OCI-LY3 (cell line): Measurements from ENCODE around the gene MAP3K3.

Source experiments
- H2AFZ ChIP-seq: fragments of 200-600, 300-600 bp; shearing (Covaris generic); 2 replicates; pipeline ENCODE4 v1.6.0; 2014; ENCODE audit warnings: antibody characterized with exemption, low read depth, low read length
- H3K27ac ChIP-seq: fragments of 200-600, 300-600 bp; sonication (generic); 2 replicates; pipeline ENCODE4 v1.5.1; 2014; ENCODE audit warnings: mild to moderate bottlenecking, low read length, moderate library complexity, mixed read lengths
- H3K27me3 ChIP-seq: fragments of 200-600, 300-600 bp; sonication (generic); 2 replicates; pipeline ENCODE4 v1.6.1; 2014; ENCODE audit warnings: low read depth, low read length, mixed read lengths
- H3K36me3 ChIP-seq: fragments of 200-600, 300-600 bp; sonication (generic); replicated peaks from 2 replicates; pipeline ENCODE3; 2014; ENCODE audit warnings: low read depth, low read length, mixed read lengths
- H3K4me1 ChIP-seq: fragments of 300-600, 200-600 bp; sonication (generic); 2 replicates; pipeline ENCODE4 v1.6.1; 2014; ENCODE audit warnings: low read length, mixed read lengths
- H3K4me2 ChIP-seq: fragments of 200-600, 300-600 bp; sonication (generic); 2 replicates; pipeline ENCODE4 v1.6.1; 2014; ENCODE audit warnings: low read length, mixed read lengths
- H3K4me3 ChIP-seq: fragments of 300-600, 200-600 bp; sonication (generic); 2 replicates; pipeline ENCODE4 v1.5.1; 2014; ENCODE audit warnings: antibody characterized with exemption, mild to moderate bottlenecking, low read length, moderate library complexity
- H3K79me2 ChIP-seq: fragments of 300-600, 200-600 bp; shearing (Covaris generic); 2 replicates; pipeline ENCODE4 v1.6.1; 2014; ENCODE audit warnings: mild to moderate bottlenecking, low read length, mixed read lengths
- H3K9ac ChIP-seq: fragments of 300-600, 200-600 bp; shearing (Covaris generic); 2 replicates; pipeline ENCODE4 v1.6.0; 2014; ENCODE audit warnings: mild to moderate bottlenecking, low read length, moderate library complexity
- H3K9me3 ChIP-seq: fragments of 200-600, 300-600 bp; shearing (Covaris generic); 2 replicates; pipeline ENCODE4 v1.6.1; 2014; ENCODE audit warnings: low read length, mixed read lengths; ENCODE audit not compliant: insufficient read depth
- H4K20me1 ChIP-seq: fragments of 200-600, 300-600 bp; sonication (generic); 2 replicates; pipeline ENCODE4 v1.6.1; 2016; ENCODE audit warnings: low read length, mixed read lengths; ENCODE audit not compliant: insufficient read depth
- EZH2phosphoT487 ChIP-seq: fragments of 200-600 bp; shearing (Covaris generic); IDR thresholded peaks from 2 replicates; pipeline ENCODE4 v1.6.1; 2018; ENCODE audit warnings: antibody characterized with exemption, mixed run types, low read depth
- TF ChIP-seq, protein P1 (sequence below): fragments of 200-600, 300-600 bp; sonication (generic); IDR thresholded peaks from 2 replicates; pipeline ENCODE4 v1.5.1; 2014; ENCODE audit warnings: antibody characterized with exemption, low read length, low read depth

MAP3K3 gene

GRCh38 chr17:63646488-63646806, 24.2 kb downstream of the MAP3K3 start:
- Histone ChIP-seq H3K27ac (peak overlapping the region; percentile 6; the same call in 1 of the 2 replicates), H3K79me2 (no peaks in the 10 kb centered on the region), H2AFZ (no peak overlapping the region), H3K4me1 (peaks cover 30% of the 10 kb centered on the region), H3K36me3 (peaks cover 9% of the 10 kb centered on the region), H3K27me3 (no peaks in the 10 kb centered on the region), H4K20me1 (no peaks in the 10 kb centered on the region), H3K9me3 (no peaks in the 10 kb centered on the region), H3K9ac (no peak overlapping the region), H3K4me2 (peak overlapping the region; percentile 34), H3K4me3 (no peak overlapping the region)
- no peak for TF ChIP-seq EZH2phosphoT487
- TF ChIP-seq, protein P1, sequence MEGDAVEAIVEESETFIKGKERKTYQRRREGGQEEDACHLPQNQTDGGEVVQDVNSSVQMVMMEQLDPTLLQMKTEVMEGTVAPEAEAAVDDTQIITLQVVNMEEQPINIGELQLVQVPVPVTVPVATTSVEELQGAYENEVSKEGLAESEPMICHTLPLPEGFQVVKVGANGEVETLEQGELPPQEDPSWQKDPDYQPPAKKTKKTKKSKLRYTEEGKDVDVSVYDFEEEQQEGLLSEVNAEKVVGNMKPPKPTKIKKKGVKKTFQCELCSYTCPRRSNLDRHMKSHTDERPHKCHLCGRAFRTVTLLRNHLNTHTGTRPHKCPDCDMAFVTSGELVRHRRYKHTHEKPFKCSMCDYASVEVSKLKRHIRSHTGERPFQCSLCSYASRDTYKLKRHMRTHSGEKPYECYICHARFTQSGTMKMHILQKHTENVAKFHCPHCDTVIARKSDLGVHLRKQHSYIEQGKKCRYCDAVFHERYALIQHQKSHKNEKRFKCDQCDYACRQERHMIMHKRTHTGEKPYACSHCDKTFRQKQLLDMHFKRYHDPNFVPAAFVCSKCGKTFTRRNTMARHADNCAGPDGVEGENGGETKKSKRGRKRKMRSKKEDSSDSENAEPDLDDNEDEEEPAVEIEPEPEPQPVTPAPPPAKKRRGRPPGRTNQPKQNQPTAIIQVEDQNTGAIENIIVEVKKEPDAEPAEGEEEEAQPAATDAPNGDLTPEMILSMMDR, result no peak

- Histone ChIP-seq H3K36me3 (peaks cover 9% of the 10 kb centered on the region), H3K4me1 (peaks cover 34% of the 10 kb centered on the region), H3K9me3 (no peaks in the 10 kb centered on the region), H3K9ac (no peak overlapping the region), H3K27me3 (no peaks in the 10 kb centered on the region), H3K4me2 (no peak overlapping the region), H4K20me1 (no peaks in the 10 kb centered on the region), H2AFZ (no peak overlapping the region), H3K79me2 (no peaks in the 10 kb centered on the region), H3K27ac (no peak overlapping the region), H3K4me3 (no peak overlapping the region)
- TF ChIP-seq, protein P1, result no peak
- TF ChIP-seq EZH2phosphoT487, result no peak
Measured at GRCh38 chr17:63647065-63647725, 25.0 kb downstream of the MAP3K3 start.

- Histone ChIP-seq H2AFZ (no peak overlapping the region), H3K9me3 (no peaks in the 10 kb centered on the region), H3K9ac (no peak overlapping the region), H3K27me3 (no peaks in the 10 kb centered on the region), H3K79me2 (no peaks in the 10 kb centered on the region), H3K4me1 (peaks cover 34% of the 10 kb centered on the region), H3K36me3 (peaks cover 11% of the 10 kb centered on the region), H3K27ac (no peak overlapping the region), H3K4me3 (no peak overlapping the region), H3K4me2 (no peak overlapping the region), H4K20me1 (no peaks in the 10 kb centered on the region)
- TF ChIP-seq, protein P1, result no peak
- TF ChIP-seq EZH2phosphoT487, result no peak
Measured at GRCh38 chr17:63647936-63648335, 25.7 kb downstream of the MAP3K3 start.

GRCh38 chr17:63649813-63650212, 27.6 kb downstream of the MAP3K3 start:
- H3K9ac ChIP-seq, result no peak overlapping the region
- TF ChIP-seq, protein P1, result no peak
- TF ChIP-seq EZH2phosphoT487, result no peak
- no peaks in the 10 kb centered on the region for H3K27me3 ChIP-seq
- no peak overlapping the region for H3K4me3 ChIP-seq
- no peaks in the 10 kb centered on the region for H3K79me2 ChIP-seq
- H3K9me3 ChIP-seq, result no peaks in the 10 kb centered on the region
- H3K36me3 ChIP-seq, result peaks cover 16% of the 10 kb centered on the region
- H3K4me2 ChIP-seq, result no peak overlapping the region
- H2AFZ ChIP-seq, result no peak overlapping the region
- H3K4me1 ChIP-seq, result peaks cover 28% of the 10 kb centered on the region
- no peak overlapping the region for H3K27ac ChIP-seq
- no peaks in the 10 kb centered on the region for H4K20me1 ChIP-seq
